NCI-H2196 (cell line): ENCODE measurements around the gene GHR.
"Not testable (repeated sequence)": the region's sequence is repeated elsewhere in the genome, so short reads cannot be mapped to it uniquely, and the experiment has no call there.

ENCODE experiments used
- DNase-seq: peaks from one replicate; lab custom pipeline; 2025; ENCODE audit not compliant: unreplicated experiment; lab: John Stamatoyannopoulos, UW

GHR gene

GRCh38 chr5:42638972-42639371 lies 215.7 kb downstream of the GHR start:
- no peak for DNase-seq

- DNase-seq, result no peak
Observed at GRCh38 chr5:42640835-42641234, 217.6 kb downstream of the GHR start.

- DNase-seq, result no peak
Observed at GRCh38 chr5:42641336-42642005, 218.2 kb downstream of the GHR start.

GRCh38 chr5:42642006-42642405 lies 218.8 kb downstream of the GHR start:
- DNase-seq, result no peak

GRCh38 chr5:42643360-42643759 lies 220.1 kb downstream of the GHR start:
- DNase-seq, result no peak

- no peak for DNase-seq
Observed at GRCh38 chr5:42645138-42645537, 221.9 kb downstream of the GHR start.

GRCh38 chr5:42648036-42648435 lies 224.8 kb downstream of the GHR start:
- no peak for DNase-seq

- DNase-seq, result no peak
Observed at GRCh38 chr5:42648915-42649314, 225.7 kb downstream of the GHR start.

GRCh38 chr5:42650084-42650483 lies 226.8 kb downstream of the GHR start:
- DNase-seq, result no peak

GRCh38 chr5:42653705-42654104 lies 230.5 kb downstream of the GHR start:
- no peak for DNase-seq

- no peak for DNase-seq
Observed at GRCh38 chr5:42654645-42655044, 231.4 kb downstream of the GHR start.

- DNase-seq, result no peak
Observed at GRCh38 chr5:42655982-42656650, 232.9 kb downstream of the GHR start.

- DNase-seq, result no peak
Observed at GRCh38 chr5:42656651-42657015, 233.4 kb downstream of the GHR start.

- not testable (repeated sequence) for DNase-seq
Observed at GRCh38 chr5:42659869-42660268, 236.6 kb downstream of the GHR start.

- no peak for DNase-seq
Observed at GRCh38 chr5:42665857-42666256, 242.6 kb downstream of the GHR start.

GRCh38 chr5:42666869-42667268 lies 243.6 kb downstream of the GHR start:
- DNase-seq, result no peak

GRCh38 chr5:42668254-42668653 lies 245.0 kb downstream of the GHR start:
- DNase-seq, result no peak

GRCh38 chr5:42672925-42673324 lies 249.7 kb downstream of the GHR start:
- no peak for DNase-seq

GRCh38 chr5:42675602-42676001 lies 252.4 kb downstream of the GHR start:
- no peak for DNase-seq

- DNase-seq, result no peak
Observed at GRCh38 chr5:42676362-42676761, 253.1 kb downstream of the GHR start.

GRCh38 chr5:42677156-42677842 lies 254.1 kb downstream of the GHR start:
- no peak for DNase-seq

GRCh38 chr5:42680046-42680445 lies 256.8 kb downstream of the GHR start:
- DNase-seq, result no peak
